ENCODE measurements around the gene PTPRE. TPM values are rescaled to one million over a fixed set of nuclear protein-coding genes. Genes with fewer than 3 reads are reported as not detected.
A peak's percentile ranks its signal among the peaks of the same experiment; 100 is the strongest.

PTPRE gene
- 10 to 100 TPM; 49.9 to 89.2 (median 64.2) TPM for total RNA-seq

GRCh38 chr10:127906548-127907377 lies at the start of gene PTPRE:
Gene PTPRE, plus strand, starts transcription at chr10:127907103. Its CDS starts 133,779 bp downstream, at chr10:128040882.
- TF ChIP-seq POLR2AphosphoS5 (IDR thresholded peaks at IDR 0.05), result peak in 1 of 2 donors; percentile 6
- peak; percentile 97 to 100 (median 100) for TF ChIP-seq CTCF (IDR thresholded peaks at IDR 0.05)
- TF ChIP-seq POLR2A (IDR thresholded peaks at IDR 0.05), result peak in 2 of 4 donors; percentile 11 to 57
- no peak for TF ChIP-seq EP300 (IDR thresholded peaks at IDR 0.05)
- DNase-seq, result peak; percentile 84 to 97

GRCh38 chr10:127860592-127860991 lies 46.3 kb upstream of the PTPRE start:
- no peak for DNase-seq
- WGBS, 2 donors, result 90 to 92% methylated on average over 6 of the region's 6 CpGs
- no peak for TF ChIP-seq POLR2A (IDR thresholded peaks at IDR 0.05)
- no peak for TF ChIP-seq EP300 (IDR thresholded peaks at IDR 0.05)
- TF ChIP-seq POLR2AphosphoS5 (IDR thresholded peaks at IDR 0.05), result no peak
- TF ChIP-seq CTCF (IDR thresholded peaks at IDR 0.05), result no peak

More at GRCh38 chr10:127906548-127907377, at the start of gene PTPRE:
- peak; percentile 93 to 96 for ATAC-seq (ENCODE audit: low FRiP score in 2 of 2)
- Histone ChIP-seq H3K4me3 (peak within 1 kb of the TSS; percentile 56 to 91 (median 72)), H3K9me3 (no peaks in the 10 kb centered on the region), H3K27me3 (no peaks in the 10 kb centered on the region), H3K27ac (peak within 1 kb of the TSS; percentile 88 to 91 (median 90)), H3K36me3 (no peaks in the 10 kb centered on the region), H3K4me1 (peaks cover 19 to 30% (median 25%) of the 10 kb centered on the region in 4 donors)
- WGBS, 2 donors, result 20 to 79% methylated on average over 4 to 29 of the region's 78 CpGs

GRCh38 chr10:127863231-127863825 lies 43.6 kb upstream of the PTPRE start:
- ATAC-seq (ENCODE audit: low FRiP score in 2 of 2) (no peak), DNase-seq (no peak)
- Histone ChIP-seq H3K27ac (no peak overlapping the region), H3K4me1 (no peaks in the 10 kb centered on the region), H3K9me3 (peaks cover 0 to 6% (median 1%) of the 10 kb centered on the region in 4 donors), H3K36me3 (no peaks in the 10 kb centered on the region), H3K4me3 (no peak overlapping the region), H3K27me3 (no peaks in the 10 kb centered on the region)
- no peak for TF ChIP-seq EP300 (IDR thresholded peaks at IDR 0.05)
- TF ChIP-seq POLR2A (IDR thresholded peaks at IDR 0.05), result no peak
- no peak for TF ChIP-seq POLR2AphosphoS5 (IDR thresholded peaks at IDR 0.05)
- TF ChIP-seq CTCF (IDR thresholded peaks at IDR 0.05), result no peak
- 81 to 92% methylated on average over 6 of the region's 6 CpGs for WGBS, 2 donors

More at GRCh38 chr10:127860592-127860991, 46.3 kb upstream of the PTPRE start:
- Histone ChIP-seq H3K9me3 (peaks cover 0 to 6% (median 1%) of the 10 kb centered on the region in 4 donors), H3K36me3 (no peaks in the 10 kb centered on the region), H3K27me3 (no peaks in the 10 kb centered on the region), H3K4me3 (no peak overlapping the region), H3K4me1 (no peaks in the 10 kb centered on the region), H3K27ac (no peak overlapping the region)
- no peak for ATAC-seq (ENCODE audit: low FRiP score in 2 of 2)

GRCh38 chr10:127866276-127867013 lies 40.5 kb upstream of the PTPRE start:
- no peak for ATAC-seq (ENCODE audit: low FRiP score in 2 of 2)
- H3K4me3 ChIP-seq, result no peak overlapping the region
- H3K9me3 ChIP-seq, result peaks cover 0 to 6% (median 4%) of the 10 kb centered on the region in 4 donors
- H3K27ac ChIP-seq, result no peak overlapping the region
- H3K36me3 ChIP-seq, result no peaks in the 10 kb centered on the region
- TF ChIP-seq POLR2A (IDR thresholded peaks at IDR 0.05) (no peak), EP300 (IDR thresholded peaks at IDR 0.05) (no peak), POLR2AphosphoS5 (IDR thresholded peaks at IDR 0.05) (no peak), CTCF (IDR thresholded peaks at IDR 0.05) (no peak)
- WGBS, 2 donors, result 80 to 81% methylated on average over 8 of the region's 8 CpGs
- no peaks in the 10 kb centered on the region for H3K27me3 ChIP-seq
- no peak for DNase-seq
- H3K4me1 ChIP-seq, result no peaks in the 10 kb centered on the region

All from upper lobe of left lung (tissue), 6 donors.